Measurements from ENCODE around the gene MKNK2.

The MKNK2 gene

GRCh38 chr19:2033115-2033824 is 17.8 kb downstream of the MKNK2 start:
- in situ Hi-C loops (cut with MboI; ENCODE audit: low sequenced_read_pairs) = no loop called here

GRCh38 chr19:2032296-2032941 is 18.6 kb downstream of the MKNK2 start:
- in situ Hi-C loops (cut with MboI; ENCODE audit: low sequenced_read_pairs) = no loop called here

GRCh38 chr19:2027361-2027760 is 23.7 kb downstream of the MKNK2 start:
- in situ Hi-C loops (cut with MboI; ENCODE audit: low sequenced_read_pairs) = no loop called here

GRCh38 chr19:2026770-2027169 is 24.3 kb downstream of the MKNK2 start:
- in situ Hi-C loops (cut with MboI; ENCODE audit: low sequenced_read_pairs) = no loop called here

GRCh38 chr19:2022289-2022688 is 28.8 kb downstream of the MKNK2 start:
- in situ Hi-C loops (cut with MboI; ENCODE audit: low sequenced_read_pairs) = no loop called here

- in situ Hi-C loops (cut with MboI; ENCODE audit: low sequenced_read_pairs) = no loop called here
Measured at GRCh38 chr19:2021453-2022140, 29.4 kb downstream of the MKNK2 start.

GRCh38 chr19:2018752-2019151 is 32.3 kb downstream of the MKNK2 start:
- in situ Hi-C loops (cut with MboI; ENCODE audit: low sequenced_read_pairs) = no loop called here

DNA sequence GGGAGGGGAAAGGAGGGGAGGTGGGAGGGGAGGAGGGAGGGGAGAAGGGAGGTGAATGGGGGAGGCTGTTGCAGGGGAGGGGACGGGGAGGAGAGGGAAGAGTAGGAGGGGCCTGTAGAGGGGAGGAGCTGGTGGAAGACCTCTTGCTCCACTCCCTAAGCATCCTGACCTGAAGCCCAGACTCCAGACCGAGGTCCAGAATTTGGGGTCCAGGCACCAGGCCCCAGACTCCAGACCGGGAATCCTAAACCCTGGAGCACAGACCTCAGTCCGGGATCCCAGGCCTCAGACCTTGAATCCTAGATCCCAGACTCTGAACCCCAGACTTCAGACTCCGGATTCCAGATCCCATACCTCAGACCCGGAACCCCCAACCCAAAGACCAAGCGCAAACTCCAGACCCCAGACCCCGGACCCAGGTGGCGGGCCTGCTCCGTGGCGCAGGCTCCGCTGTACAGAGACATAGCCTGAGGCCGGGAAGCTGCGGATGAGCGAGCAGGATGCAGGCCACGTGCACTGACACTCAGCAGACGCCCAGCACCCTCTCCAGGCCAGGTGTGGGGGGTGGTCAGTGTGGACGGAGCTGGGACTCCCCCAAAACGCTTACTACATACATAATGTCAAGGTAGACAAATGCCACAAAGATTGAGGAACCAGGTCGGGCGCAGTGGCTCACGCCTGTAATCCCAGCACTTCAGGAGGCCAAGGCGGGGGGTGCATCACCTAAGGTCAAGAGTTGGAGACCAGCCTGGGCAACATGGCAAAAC is 34.8 kb downstream of the MKNK2 start:
- in situ Hi-C loops (cut with MboI; ENCODE audit: low sequenced_read_pairs) = no loop called here

DNA sequence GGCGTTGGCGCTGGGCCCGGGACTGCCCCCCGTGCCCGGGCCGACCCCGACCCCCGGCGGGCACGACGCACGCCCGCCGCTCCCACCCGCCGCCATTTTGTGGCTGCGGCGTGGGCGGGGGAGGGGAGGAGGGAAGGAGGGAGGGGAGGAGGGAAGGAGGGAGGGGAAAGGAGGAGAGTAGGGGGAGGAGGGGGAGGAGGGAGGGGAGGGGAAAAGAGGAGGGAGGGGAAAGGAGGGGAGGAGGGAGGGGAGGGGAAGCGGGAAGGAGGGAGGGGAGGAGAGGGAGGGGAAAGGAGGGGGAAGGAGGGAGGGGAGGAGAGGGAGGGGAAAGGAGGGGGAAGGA is 35.5 kb downstream of the MKNK2 start, which contains the start of gene BTBD2:
BTBD2 (minus strand) TSS at position 107 of the 343 bp plus-strand sequence; CDS start at position 96, 11 bp downstream.
- in situ Hi-C loops (cut with MboI; ENCODE audit: low sequenced_read_pairs) = no loop called here

- in situ Hi-C loops (cut with MboI; ENCODE audit: low sequenced_read_pairs) = no loop called here
Measured at GRCh38 chr19:2014731-2015607, 36.1 kb downstream of the MKNK2 start.

DNA sequence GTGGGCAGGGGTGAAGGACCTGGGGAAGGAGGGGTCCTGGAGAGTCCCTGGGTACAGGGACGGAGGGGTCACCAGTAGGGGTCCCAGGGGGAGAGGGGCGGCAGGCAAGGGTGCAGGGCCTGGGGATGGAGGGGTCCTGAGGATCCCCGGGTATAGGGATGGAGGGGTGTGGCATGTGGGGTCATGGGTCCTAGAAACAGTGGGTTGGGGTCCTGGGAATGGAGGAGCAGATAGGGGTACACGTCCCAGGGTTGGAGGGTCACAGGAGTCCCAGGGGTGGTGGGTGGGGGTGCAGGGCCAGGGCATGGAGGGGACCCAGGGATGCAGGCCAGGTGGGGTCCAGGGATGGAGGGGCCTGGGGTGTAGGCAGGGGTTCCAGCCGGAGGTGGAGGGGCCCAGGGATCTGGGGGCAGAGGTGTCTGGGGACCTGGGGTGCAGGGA is 36.9 kb downstream of the MKNK2 start:
- in situ Hi-C loops (cut with MboI; ENCODE audit: low sequenced_read_pairs) = no loop called here

DNA sequence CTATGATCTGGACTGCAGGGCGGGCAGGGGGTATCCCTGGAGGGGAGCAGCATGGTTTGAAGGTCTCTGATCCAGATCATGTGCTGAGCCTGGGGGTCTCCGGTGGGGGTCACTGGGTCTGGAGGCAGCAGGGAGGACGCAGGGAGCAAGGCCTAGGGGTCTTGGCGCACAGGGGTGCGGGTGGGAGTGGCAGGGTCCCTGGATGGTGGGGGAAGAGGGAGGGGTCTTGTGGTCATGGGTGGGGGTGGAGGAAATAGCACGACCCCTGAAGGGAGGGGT is 37.4 kb downstream of the MKNK2 start:
- in situ Hi-C loops (cut with MboI; ENCODE audit: low sequenced_read_pairs) = no loop called here

DNA sequence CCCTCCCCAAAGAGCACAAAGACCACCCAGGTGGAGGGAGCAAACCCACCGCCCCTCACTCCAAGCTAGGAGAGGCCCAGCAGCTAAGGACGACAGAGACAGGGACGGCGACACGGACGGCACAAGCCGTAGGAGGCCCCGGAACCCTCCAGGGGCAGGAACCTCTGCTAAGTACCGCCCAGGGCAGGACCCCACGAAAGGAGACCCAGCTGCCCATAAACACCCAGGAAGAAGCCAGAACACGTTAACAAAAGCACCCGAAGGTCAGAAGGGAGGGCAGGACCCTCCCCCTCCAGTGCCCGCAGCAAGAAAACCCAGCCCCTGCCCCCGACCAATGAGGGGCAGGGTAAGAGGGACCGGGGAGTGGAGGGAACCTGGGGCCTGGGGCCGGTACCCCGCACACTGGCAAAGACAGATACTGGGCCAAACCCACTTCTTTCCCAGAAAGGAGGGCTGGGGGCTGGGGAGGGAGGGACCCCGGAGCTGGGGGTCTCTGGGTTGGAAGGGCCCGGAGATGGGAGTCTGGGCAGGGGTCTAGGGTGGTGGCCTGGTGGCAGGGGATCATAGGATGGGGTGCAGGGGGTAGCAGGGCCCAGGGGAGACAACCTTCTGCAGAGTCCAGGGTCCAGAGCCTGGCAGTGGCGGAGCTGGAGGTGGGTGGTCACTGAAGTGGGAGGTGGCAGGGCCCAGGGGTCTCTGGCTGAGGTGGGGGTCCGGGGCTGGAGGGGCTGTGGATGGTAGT is 37.9 kb downstream of the MKNK2 start:
- in situ Hi-C loops (cut with MboI; ENCODE audit: low sequenced_read_pairs) = no loop called here

DNA sequence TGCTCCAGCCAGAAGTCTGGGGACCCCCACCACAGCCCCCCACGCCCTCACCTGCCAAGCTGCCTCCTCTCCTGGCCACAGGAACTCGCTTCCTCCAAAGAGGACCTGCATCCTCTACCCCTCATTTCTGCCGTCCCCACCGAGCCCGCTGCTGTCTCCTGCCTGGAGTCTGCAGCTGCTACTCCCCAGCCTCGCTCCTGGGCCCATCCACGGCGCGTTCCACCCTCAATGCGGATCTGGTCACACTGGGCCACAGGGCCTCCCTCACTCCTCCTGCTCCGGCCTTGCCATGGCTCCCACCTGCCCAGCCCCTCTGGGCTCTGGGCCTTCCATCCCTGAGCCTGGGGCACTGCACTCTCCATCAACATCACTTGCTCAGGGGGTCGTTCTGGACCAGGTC is 39.9 kb downstream of the MKNK2 start:
- in situ Hi-C loops (cut with MboI; ENCODE audit: low sequenced_read_pairs) = no loop called here

GRCh38 chr19:2010135-2010668 is 40.8 kb downstream of the MKNK2 start:
- in situ Hi-C loops (cut with MboI; ENCODE audit: low sequenced_read_pairs) = no loop called here

DNA sequence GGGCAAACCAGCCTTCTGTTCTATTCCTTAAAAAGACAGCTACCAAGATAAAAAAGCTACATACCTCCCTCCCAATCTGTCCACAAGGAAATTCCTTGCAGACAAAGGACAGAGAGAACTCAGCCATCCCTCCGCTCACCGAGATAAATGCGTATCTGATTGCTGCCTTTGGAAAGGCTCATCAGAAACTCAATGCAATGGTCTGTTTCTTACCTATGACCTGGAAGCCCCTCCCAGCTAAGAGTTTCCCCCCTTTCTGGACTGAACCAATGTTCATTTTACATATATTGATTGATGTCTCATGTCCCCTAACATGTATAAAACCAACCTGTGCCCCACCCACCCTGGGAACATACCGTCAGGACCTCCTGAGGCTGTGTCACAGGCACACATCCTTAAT is 47.2 kb downstream of the MKNK2 start:
- in situ Hi-C loops (cut with MboI; ENCODE audit: low sequenced_read_pairs) = no loop called here

GRCh38 chr19:1999856-2000515 is 51.1 kb downstream of the MKNK2 start:
- in situ Hi-C loops (cut with MboI; ENCODE audit: low sequenced_read_pairs) = no loop called here

DNA sequence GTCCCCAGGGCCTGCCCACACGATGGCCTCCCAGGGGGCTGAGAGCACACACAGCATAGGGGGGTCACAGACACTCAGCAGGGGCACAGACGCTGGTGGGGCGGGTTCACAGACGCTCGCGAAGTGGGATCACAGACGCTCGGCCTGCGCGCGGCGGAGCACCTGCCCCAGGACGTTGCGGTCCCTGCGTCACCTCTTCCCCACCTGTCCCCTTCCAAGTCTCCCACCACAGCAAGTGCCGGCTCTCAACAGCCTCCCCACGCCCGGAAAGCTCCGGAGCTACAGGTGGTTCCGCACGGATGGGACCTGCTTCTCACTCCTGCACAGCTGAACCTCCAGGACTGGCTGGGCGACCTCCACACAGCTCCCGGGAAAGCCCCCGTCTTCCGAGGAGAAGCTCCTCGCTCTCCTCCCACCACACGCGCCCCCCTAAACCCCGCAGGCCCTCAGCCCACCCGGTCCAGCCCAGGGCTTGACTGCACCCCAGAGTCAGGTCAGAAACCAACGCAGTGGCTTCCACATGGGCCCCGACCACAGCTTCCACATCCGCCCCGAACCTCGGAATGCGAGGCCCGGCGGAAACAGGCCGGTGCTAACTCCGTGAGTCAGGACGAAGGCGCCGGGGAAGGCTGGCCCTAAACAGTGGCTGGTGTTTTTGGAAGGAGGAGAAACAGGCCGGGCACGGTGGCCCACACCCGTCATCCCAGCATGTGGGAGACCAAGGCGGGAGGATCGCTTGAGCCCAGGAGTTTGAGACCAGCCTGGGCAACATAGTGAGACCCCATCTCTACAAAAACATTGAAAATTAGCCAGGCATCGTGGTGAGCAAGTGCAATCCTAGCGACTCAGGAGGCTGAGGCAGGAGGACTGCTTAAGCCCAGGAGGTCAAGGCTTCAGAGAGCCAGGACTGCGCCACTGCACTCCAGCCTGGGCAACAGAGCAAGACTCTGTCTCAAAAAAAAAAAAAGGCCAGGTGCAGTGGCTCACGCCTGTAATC is 52.0 kb downstream of the MKNK2 start:
- in situ Hi-C loops (cut with MboI; ENCODE audit: low sequenced_read_pairs) = no loop called here

Data from hTERT RPE-1 (cell line).